Right lung (tissue), 5 donors: Measurements from ENCODE around the gene POU4F3. TPM values are rescaled to one million over a fixed set of nuclear protein-coding genes. Genes with fewer than 3 reads are reported as not detected.

Source experiments
- DNase-seq, 2 donors: peaks; one replicate each; pipeline ENCODE4 v3.0.0-alpha.2; 2013
- polyA plus RNA-seq, 5 donors: library from polyadenylated mRNA; unstranded; fragments of 120-200 nt; gene quantifications; one replicate each; pipeline versions ENCODE4 v1.2.1 to v1.2.3, GENCODE V29; 2013; ENCODE audit warnings: inconsistent platforms in 1 of 5, low replicate concordance in 1 of 5; ENCODE audit not compliant: insufficient read length in 5 of 5, insufficient read depth in 1 of 5

POU4F3 gene
- polyA plus RNA-seq, 5 donors, result 0.06 to 0.13 (median 0.09) TPM; not detected in 1

DNA sequence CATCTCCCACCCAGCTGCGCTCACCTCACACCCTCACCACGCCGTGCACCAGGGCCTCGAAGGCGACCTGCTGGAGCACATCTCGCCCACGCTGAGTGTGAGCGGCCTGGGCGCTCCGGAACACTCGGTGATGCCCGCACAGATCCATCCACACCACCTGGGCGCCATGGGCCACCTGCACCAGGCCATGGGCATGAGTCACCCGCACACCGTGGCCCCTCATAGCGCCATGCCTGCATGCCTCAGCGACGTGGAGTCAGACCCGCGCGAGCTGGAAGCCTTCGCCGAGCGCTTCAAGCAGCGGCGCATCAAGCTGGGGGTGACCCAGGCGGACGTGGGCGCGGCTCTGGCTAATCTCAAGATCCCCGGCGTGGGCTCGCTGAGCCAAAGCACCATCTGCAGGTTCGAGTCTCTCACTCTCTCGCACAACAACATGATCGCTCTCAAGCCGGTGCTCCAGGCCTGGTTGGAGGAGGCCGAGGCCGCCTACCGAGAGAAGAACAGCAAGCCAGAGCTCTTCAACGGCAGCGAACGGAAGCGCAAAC is 1.1 kb downstream of the POU4F3 start:
- no peak for DNase-seq

DNA sequence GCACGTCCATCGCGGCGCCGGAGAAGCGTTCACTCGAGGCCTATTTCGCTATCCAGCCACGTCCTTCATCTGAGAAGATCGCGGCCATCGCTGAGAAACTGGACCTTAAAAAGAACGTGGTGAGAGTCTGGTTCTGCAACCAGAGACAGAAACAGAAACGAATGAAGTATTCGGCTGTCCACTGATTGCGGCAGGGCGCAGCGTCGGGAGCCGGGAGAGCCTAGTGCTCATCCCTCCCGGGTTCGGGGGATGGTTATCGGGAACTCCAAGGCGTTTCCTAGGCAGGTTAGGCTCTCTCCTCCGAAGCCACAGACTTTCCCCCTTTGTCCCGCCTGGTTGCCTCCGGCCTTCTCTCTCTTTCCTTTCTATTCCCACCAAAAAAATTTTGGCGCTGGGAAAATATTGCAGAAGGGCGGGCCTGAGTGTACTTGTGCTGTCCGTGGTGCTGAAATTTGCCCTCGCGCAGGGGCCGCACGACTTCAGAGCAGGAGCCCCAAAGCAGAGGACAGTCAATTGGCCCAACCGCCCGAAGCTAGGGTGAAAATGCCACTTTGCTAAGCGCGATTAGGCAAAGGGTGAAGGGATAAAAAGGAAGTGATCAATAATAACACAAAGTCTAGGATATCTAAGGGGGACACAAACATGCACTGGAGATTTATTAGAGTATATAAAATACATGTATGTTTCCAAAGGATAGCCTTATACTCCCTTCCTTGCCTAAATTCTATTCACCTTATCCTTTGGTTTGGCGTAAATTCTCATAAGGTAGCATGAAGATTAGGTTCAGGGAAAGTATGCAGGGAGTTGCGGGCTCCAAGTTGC is 1.8 kb downstream of the POU4F3 start:
- peak; percentile 68 to 71 for DNase-seq

DNA sequence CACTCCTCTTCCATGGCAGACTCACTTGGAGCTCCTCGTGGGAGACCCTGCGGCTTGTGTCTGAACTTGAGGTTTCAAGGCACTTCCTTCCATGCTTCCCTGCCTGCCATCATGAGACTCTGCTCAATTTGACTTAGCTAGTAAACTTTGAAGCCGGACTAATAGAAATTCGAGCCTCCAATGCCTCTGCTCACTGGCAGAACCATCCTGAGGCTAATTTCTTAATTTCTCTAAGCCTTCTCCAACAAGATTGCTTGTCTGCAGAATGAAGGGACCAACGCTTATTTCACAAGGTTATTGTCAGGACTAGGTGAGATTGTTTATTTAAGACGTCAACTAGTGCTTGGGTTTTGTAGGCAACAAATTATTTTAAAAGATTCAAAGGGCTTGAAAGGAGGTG is 3.2 kb downstream of the POU4F3 start:
- DNase-seq, result no peak

DNA sequence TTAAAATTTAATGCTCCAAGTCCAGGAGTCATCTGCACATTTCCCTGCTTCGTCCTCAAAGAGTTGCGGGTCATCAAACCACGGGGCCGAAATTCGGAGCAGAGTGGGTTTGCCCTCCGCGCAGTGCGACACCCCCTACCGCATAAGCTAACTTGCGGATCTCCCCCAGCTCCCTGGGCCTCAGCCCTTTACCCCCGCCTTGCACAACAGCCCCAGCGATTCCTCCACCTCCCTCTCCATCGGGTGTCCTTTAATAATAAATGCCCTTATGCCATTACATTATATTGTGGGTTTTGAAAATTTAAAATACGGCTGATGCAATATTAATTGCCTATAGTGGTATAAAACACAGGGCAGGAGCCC is 3.9 kb downstream of the POU4F3 start:
- no peak for DNase-seq

- no peak for DNase-seq
Observed at GRCh38 chr5:146342882-146343865, 4.5 kb downstream of the POU4F3 start.

- no peak for DNase-seq
Observed at GRCh38 chr5:146344155-146345118, 5.8 kb downstream of the POU4F3 start.

DNA sequence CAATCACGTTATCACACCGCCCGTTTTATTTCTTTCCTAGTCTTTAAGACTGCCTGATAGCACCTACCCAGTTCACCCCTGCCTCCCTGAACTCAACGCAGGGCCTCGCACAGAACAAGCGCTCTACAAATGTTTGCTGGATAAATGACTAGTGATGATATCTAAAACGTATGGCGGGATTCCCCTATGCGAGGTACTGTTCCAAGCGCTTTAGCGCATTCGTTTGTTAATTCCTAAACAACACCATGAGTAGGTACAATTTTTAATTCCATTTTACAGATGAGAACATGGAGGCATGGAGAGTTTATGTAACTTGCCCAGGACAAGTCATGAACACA is 6.6 kb downstream of the POU4F3 start:
- DNase-seq, result no peak

DNA sequence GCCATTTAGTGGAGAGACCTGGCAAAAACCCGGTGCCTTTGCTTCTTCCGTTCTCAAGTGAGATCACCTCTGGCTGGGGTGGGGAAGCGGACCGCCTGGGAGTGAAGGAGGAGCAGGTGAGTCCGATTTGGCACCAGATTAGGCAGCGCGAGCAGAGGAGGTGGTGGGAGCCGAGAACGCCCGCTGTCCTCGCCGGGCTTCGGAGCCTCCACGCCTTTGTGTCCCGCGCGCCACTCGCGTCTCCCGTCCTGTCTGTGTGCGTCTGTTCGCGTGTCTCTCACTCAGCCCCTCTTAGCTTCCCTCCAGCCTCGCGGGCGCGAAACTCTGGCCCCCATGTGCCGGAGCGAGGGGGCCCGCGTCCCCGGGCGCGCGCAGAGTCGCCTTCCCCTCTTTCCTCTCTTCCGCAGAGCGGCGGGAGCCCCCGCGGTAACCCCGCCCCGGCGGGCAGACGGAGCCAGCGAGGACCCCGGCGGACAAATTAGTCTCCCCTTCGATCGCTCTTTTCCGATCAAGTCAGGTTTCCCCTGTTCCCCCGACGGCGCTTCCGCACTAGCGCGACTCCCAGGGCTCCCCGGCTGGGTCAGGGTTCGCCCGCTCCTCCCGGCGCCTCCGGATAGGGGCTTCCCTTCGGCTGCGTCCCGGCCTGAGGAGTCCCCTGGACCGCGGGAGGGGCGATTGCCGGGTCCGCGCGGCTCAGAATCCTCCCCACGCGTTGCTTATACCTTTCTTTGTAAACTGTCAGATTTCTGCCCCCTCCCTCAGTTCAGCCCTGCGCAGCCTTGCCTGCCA is 7.1 kb downstream of the POU4F3 start:
- no peak for DNase-seq

- no peak for DNase-seq
Observed at GRCh38 chr5:146357126-146357525, 18.5 kb downstream of the POU4F3 start.

- DNase-seq, result no peak
Observed at GRCh38 chr5:146359836-146360235, 21.2 kb downstream of the POU4F3 start.

GRCh38 chr5:146363161-146363874 is 24.7 kb downstream of the POU4F3 start:
- no peak for DNase-seq

DNA sequence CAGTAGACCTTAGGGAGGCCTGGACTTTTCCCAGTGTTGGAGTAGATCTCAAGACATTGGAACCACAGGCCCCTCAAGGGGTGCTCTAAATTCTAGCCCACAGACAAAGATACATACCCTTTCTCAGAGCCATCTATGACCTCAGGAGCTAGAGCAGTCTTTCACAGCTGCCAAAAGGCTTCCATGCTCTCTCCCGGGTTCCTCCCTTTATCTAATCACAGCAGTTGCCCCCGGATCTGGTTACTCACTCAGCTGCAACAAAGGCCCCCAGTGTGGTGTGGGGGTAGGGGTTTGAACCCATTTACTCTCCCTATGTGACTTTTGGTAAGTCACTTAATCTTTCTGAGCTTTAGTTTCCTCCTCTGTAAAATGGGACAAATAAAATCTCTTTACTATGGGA is 27.0 kb downstream of the POU4F3 start:
- no peak for DNase-seq

- no peak for DNase-seq
Observed at GRCh38 chr5:146366904-146367303, 28.3 kb downstream of the POU4F3 start.

DNA sequence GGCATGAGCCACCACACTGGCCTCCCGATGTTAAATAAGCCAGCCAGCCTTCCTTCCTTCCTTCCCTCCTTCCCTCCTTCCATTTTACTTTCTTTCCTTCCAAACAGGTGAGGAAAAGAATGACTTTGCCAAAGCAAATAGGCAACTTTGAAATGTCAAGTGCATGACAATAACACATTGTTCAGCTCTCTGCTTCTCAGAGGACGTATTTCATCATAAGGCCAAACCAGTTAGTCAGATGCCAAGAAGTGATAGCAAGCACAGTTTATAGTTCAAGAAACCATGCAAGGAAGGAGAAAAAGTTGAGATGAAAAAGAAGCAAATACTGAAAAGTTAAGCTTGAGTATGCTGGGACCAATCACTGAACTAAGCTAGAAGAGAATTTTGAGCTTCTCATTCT is 29.5 kb downstream of the POU4F3 start:
- no peak for DNase-seq

- DNase-seq, result no peak
Observed at GRCh38 chr5:146369691-146370090, 31.1 kb downstream of the POU4F3 start.

- DNase-seq, result no peak
Observed at GRCh38 chr5:146376821-146377220, 38.2 kb downstream of the POU4F3 start.

GRCh38 chr5:146378986-146379385 is 40.3 kb downstream of the POU4F3 start:
- DNase-seq, result no peak

GRCh38 chr5:146380714-146381113 is 42.1 kb downstream of the POU4F3 start:
- DNase-seq, result no peak

DNA sequence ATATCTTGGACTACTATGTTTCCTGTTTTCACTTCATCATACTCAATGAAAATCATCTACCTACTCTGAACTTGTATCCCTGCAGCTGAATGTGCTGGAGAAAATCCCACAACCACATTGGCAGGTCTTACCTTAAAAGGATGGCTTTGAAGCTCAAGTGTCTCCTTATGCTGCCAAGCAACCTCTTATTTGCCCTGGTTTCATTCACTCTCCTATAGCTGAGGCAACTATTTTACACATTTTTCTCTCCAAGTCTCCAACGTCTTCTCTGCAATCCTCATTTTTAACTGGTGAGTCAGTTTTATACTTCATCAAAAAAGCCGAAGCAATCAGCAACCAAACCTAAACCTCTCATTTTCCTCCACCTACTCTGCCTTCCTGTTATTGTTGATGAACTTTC is 49.7 kb downstream of the POU4F3 start:
- DNase-seq, result peak; percentile 22 to 25

- DNase-seq, result no peak
Observed at GRCh38 chr5:146390469-146390868, 51.8 kb downstream of the POU4F3 start.
